HG03064 (cell line): ENCODE results near the gene TIA1.
A peak's percentile ranks its signal among the peaks of the same experiment; 100 is the strongest.
"Not testable (repeated sequence)": the region's sequence is repeated elsewhere in the genome, so short reads cannot be mapped to it uniquely, and the experiment has no call there.

Experiments
- ATAC-seq: cut with Tn5 transposase; IDR thresholded peaks from one replicate; pipeline ENCODE4 v1.9.1; 2021; ENCODE audit warnings: low read depth; ENCODE audit not compliant: unreplicated experiment

TIA1 gene

GRCh38 chr2:70248181-70248847 lies at the start of gene TIA1:
TSS of gene TIA1 (minus strand) at chr2:70248628. CDS start at chr2:70248430, 198 bp downstream.
- peak; percentile 90 for ATAC-seq

- ATAC-seq: not testable (repeated sequence)
Measured at GRCh38 chr2:70297828-70298227, 49.4 kb upstream of the TIA1 start.

- no peak for ATAC-seq
Measured at GRCh38 chr2:70283500-70284191, 35.2 kb upstream of the TIA1 start.

- ATAC-seq: no peak
Measured at GRCh38 chr2:70282439-70282838, 34.0 kb upstream of the TIA1 start.

- no peak for ATAC-seq
Measured at GRCh38 chr2:70280242-70280798, 31.9 kb upstream of the TIA1 start.

- no peak for ATAC-seq
Measured at GRCh38 chr2:70270323-70270722, 21.9 kb upstream of the TIA1 start.

- not testable (repeated sequence) for ATAC-seq
Measured at GRCh38 chr2:70269422-70270302, 21.2 kb upstream of the TIA1 start.

GRCh38 chr2:70266925-70267324 lies 18.5 kb upstream of the TIA1 start:
- not testable (repeated sequence) for ATAC-seq

- ATAC-seq: no peak
Measured at GRCh38 chr2:70261501-70261900, 13.1 kb upstream of the TIA1 start.

- no peak for ATAC-seq
Measured at GRCh38 chr2:70258532-70258875, 10.1 kb upstream of the TIA1 start.

GRCh38 chr2:70255637-70256314 lies 7.3 kb upstream of the TIA1 start:
- no peak for ATAC-seq

- ATAC-seq: no peak
Measured at GRCh38 chr2:70250434-70250833, 2.0 kb upstream of the TIA1 start.

GRCh38 chr2:70247364-70248180 lies 856 bp downstream of the TIA1 start:
- ATAC-seq: no peak

GRCh38 chr2:70243806-70244584 lies 4.4 kb downstream of the TIA1 start:
- ATAC-seq: no peak

GRCh38 chr2:70242552-70242951 lies 5.9 kb downstream of the TIA1 start:
- ATAC-seq: no peak

- no peak for ATAC-seq
Measured at GRCh38 chr2:70241340-70241739, 7.1 kb downstream of the TIA1 start.

GRCh38 chr2:70240599-70240998 lies 7.8 kb downstream of the TIA1 start:
- ATAC-seq: no peak

GRCh38 chr2:70233926-70234325 lies 14.5 kb downstream of the TIA1 start:
- ATAC-seq: no peak

GRCh38 chr2:70226781-70227180 lies 21.6 kb downstream of the TIA1 start:
- ATAC-seq: no peak
